AG04450 (cell line): ENCODE results near the gene DIP2C. TPM values are rescaled to one million over a fixed set of nuclear protein-coding genes. Genes with fewer than 3 reads are reported as not detected.

Source experiments
- CTCF ChIA-PET: fragments of 300-600, 350-600 bp; formaldehyde crosslinking; extraction: SDS; loops from one replicate; lab custom pipeline; 2022; ENCODE audit warnings: antibody characterized with exemption, inconsistent platforms; lab: Charles Lee
- POLR2A ChIA-PET: fragments of 350-600 bp; formaldehyde crosslinking; extraction: SDS; loops from one replicate; lab custom pipeline; 2021; ENCODE audit warnings: antibody characterized with exemption, inconsistent platforms; lab: Yijun Ruan, JAX
- DNase-seq: peaks from one replicate; pipeline ENCODE4 v3.0.0-alpha.2; 2011; ENCODE audit warnings: low read depth, low spot score
- H3K27ac ChIP-seq: one replicate; pipeline ENCODE4 v1.5.1; 2012; ENCODE audit warnings: low read depth, low read length, control low read depth
- H3K27me3 ChIP-seq: one replicate; pipeline ENCODE4 v1.6.0; 2012; ENCODE audit warnings: low read length; ENCODE audit not compliant: control insufficient read depth, insufficient read depth
- H3K4me3 ChIP-seq: 2 replicates; pipeline ENCODE4 v1.5.1; 2011; ENCODE audit warnings: mild to moderate bottlenecking, low read depth, low read length, control low read depth
- H3K9me3 ChIP-seq: 2 replicates; pipeline ENCODE4 v1.5.1; 2012; ENCODE audit warnings: low read length; ENCODE audit not compliant: control insufficient read depth, insufficient read depth
- polyA plus RNA-seq: library from polyadenylated mRNA; depleted of rRNA; stranded (reverse); fragments of >200 nt; gene quantifications from 2 replicates; pipeline ENCODE4 v1.2.3, GENCODE V29; 2011
- TF ChIP-seq, protein P1 (sequence below): IDR thresholded peaks from 2 replicates; pipeline ENCODE4 v1.5.1; 2011; ENCODE audit warnings: low read depth, low read length, control low read depth, inconsistent platforms

DIP2C gene
- polyA plus RNA-seq, 1 experiment: 9.6 TPM

DNA sequence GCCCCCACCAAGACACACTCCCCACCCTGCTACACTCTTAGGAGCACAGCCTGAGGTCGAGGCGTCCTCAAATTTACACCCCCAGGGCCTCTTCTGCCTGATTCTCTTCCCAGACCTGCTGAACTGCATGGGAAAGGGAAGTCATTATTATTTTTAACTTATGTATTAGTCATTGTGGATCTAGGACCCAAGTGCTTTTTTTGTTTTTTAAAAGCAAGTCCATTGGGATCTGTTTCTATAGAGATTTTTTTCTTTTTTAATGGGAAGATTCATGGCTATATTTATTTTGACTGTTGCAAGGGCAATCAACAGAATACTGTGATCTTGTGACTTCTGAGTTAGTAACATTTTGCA, 350.5 kb downstream of the DIP2C start:
- no peak overlapping the region for H3K4me3 ChIP-seq
- no peaks in the 10 kb centered on the region; the same call in 1 of the 2 replicates for H3K9me3 ChIP-seq
- no peak for DNase-seq
- H3K27ac ChIP-seq: no peak overlapping the region
- TF ChIP-seq, protein P1, sequence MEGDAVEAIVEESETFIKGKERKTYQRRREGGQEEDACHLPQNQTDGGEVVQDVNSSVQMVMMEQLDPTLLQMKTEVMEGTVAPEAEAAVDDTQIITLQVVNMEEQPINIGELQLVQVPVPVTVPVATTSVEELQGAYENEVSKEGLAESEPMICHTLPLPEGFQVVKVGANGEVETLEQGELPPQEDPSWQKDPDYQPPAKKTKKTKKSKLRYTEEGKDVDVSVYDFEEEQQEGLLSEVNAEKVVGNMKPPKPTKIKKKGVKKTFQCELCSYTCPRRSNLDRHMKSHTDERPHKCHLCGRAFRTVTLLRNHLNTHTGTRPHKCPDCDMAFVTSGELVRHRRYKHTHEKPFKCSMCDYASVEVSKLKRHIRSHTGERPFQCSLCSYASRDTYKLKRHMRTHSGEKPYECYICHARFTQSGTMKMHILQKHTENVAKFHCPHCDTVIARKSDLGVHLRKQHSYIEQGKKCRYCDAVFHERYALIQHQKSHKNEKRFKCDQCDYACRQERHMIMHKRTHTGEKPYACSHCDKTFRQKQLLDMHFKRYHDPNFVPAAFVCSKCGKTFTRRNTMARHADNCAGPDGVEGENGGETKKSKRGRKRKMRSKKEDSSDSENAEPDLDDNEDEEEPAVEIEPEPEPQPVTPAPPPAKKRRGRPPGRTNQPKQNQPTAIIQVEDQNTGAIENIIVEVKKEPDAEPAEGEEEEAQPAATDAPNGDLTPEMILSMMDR: no peak
- no peaks in the 10 kb centered on the region for H3K27me3 ChIP-seq
- ChIA-PET POLR2A (no interaction called here), CTCF (no interaction called here)

DNA sequence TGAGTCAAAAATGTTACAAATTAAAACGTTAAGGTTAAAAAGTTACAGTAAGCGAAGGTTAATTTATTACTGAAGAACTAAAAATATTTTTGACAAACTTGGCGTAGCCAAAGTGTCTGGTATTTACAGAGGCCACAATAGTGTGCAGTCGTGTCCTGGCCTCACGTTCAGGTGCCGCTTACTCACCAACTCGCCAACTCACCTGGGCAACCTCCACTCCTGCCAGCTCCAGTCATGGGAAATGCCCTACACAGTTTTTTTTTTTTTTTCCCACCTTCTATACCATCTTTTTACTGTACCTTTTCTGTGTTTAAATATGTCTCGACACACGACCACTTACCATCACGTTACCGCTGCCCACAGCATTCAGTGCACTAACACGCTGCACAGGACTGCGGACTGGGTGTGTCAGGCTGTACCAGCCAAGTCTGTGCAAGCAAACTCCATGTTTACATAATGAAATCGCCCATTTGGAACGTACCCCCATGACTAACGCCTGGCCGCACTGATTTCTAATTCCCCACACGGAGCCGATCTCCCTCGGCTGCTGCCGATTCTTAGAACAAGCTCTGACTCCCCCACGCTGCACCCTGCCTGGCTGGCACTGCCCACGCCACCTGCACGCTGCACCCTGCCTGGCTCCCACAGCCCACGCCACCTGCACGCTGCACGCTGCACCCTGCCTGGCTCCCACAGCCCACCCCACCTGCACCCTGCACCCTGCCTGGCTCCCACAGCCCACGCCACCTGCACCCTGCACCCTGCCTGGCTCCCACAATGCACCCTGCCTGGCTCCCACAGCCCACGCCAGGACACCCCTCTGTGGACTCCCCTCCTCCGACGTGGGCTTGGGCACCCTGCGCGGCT, 351.1 kb downstream of the DIP2C start:
- no peak for DNase-seq
- TF ChIP-seq, protein P1: no peak
- Histone ChIP-seq H3K9me3 (no peaks in the 10 kb centered on the region; the same call in 1 of the 2 replicates), H3K27me3 (no peaks in the 10 kb centered on the region), H3K4me3 (no peak overlapping the region), H3K27ac (no peak overlapping the region)
- ChIA-PET CTCF (no interaction called here), POLR2A (interaction anchor here (0.7 to 1.0 kb wide), 2 partner anchors 9 to 37 kb away, joined by 3 to 6 read pairs; no protein-coding TSS in a partner anchor)

DNA sequence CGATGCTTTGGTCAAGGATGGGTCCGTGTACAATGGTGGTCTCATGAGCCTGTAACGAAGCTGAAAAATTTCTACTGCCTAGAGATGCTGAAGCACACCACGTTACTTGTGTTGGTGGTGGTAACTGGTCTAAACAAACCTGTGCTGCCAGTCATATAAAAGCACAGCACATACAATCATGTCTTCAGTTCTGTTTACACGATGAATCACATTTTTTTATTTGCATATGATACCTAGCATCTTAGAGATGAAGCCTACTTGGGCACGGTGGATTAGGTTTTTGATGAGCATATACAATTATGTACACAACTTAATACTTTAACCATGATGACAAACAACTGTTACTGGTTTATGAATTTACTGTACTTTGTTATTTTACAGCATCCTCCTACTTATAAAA, 353.2 kb downstream of the DIP2C start:
- no peak for DNase-seq
- H3K4me3 ChIP-seq: no peak overlapping the region
- H3K9me3 ChIP-seq: no peaks in the 10 kb centered on the region; the same call in 1 of the 2 replicates
- TF ChIP-seq, protein P1: no peak
- ChIA-PET POLR2A (no interaction called here), CTCF (no interaction called here)
- H3K27me3 ChIP-seq: no peaks in the 10 kb centered on the region
- H3K27ac ChIP-seq: no peak overlapping the region

DNA sequence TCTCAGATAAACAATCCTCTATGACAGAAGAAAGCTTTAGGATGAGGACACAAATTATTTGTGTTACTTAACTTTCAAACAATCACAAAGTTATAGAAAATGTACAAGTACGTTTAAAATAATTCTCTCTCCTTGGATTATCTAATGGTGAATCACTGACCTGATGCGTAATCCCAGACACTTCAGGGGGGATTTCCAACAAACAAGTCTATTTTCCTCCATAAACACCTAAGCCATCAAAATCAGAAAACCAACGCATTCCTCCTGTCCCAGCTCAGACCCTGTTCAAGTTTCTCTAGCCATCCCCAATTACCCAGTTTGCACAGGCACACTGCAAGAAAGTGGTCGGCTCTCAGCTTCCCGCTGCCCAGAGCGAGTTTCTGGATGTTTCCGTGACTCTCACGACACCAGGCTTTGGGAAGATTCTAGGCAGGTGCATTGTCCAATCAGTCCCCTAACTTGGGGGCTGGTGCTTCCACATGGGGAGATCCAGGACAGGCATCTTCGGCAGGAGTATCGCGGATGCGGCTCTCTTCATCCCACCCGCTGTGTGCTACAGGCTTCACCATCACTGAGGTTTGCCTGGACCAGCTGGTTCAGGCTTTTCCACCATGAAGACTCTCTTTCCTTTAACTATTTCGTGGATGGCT, 354.2 kb downstream of the DIP2C start:
- TF ChIP-seq, protein P1: no peak
- Histone ChIP-seq H3K27me3 (no peaks in the 10 kb centered on the region), H3K4me3 (no peak overlapping the region), H3K27ac (no peak overlapping the region), H3K9me3 (no peaks in the 10 kb centered on the region; the same call in 1 of the 2 replicates)
- ChIA-PET CTCF (no interaction called here), POLR2A (no interaction called here)
- DNase-seq: no peak

DNA sequence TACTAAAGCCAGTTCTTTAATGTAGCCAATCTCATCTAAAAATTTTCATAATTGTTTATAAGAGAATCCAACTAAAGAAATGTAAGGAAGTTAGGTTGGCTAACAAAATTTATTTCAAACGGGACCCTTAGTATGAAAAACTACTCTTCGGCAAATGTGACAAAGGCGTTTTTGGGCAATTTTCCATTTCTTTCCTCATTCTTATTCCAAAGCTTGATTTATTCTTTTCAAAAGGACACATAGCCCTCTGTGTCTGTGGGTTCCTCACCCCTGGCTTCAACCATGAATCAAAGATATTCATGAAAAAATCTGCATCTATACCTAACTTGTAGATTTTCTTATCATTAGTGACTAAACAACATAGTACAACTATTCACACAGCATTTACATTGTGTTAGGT, 358.3 kb downstream of the DIP2C start:
- H3K9me3 ChIP-seq: no peaks in the 10 kb centered on the region
- CTCF ChIA-PET: no interaction called here
- POLR2A ChIA-PET: no interaction called here
- no peak overlapping the region for H3K4me3 ChIP-seq
- DNase-seq: no peak
- H3K27ac ChIP-seq: no peak overlapping the region
- TF ChIP-seq, protein P1: no peak
- no peaks in the 10 kb centered on the region for H3K27me3 ChIP-seq
